HEK293 (cell line): ENCODE data around the gene AURKB.

Experiments used
- AEBP2 ChIP-seq: fragments of 450-650 bp; formaldehyde crosslinking; IDR thresholded peaks from 2 replicates; pipeline ENCODE4 v1.5.1; 2016; ENCODE audit warnings: missing biosample characterization, missing genetic modification characterization, borderline replicate concordance
- EGR2 ChIP-seq: fragments of 450-650 bp; formaldehyde crosslinking; IDR thresholded peaks from 2 replicates; pipeline ENCODE4 v1.5.1; 2016; ENCODE audit warnings: low read depth, missing biosample characterization, missing genetic modification characterization
- KLF10 ChIP-seq: fragments of 450-650 bp; IDR thresholded peaks from 2 replicates; pipeline ENCODE4 v1.5.1; 2018; ENCODE audit warnings: missing biosample characterization, mild to moderate bottlenecking, missing genetic modification characterization
- PATZ1 ChIP-seq: fragments of 450-650 bp; formaldehyde crosslinking; IDR thresholded peaks from 2 replicates; pipeline ENCODE4 v1.5.1; 2016; ENCODE audit warnings: missing biosample characterization, missing genetic modification characterization
- SCRT2 ChIP-seq: fragments of 450-650 bp; formaldehyde crosslinking; IDR thresholded peaks from 2 replicates; pipeline ENCODE4 v1.5.1; 2016; ENCODE audit warnings: missing biosample characterization, missing genetic modification characterization
- SETDB1 ChIP-seq: IDR thresholded peaks from one replicate; pipeline ENCODE4 v1.6.1; 2017; ENCODE audit warnings: mild to moderate bottlenecking, low read length, moderate library complexity, mixed read lengths; ENCODE audit not compliant: insufficient read length
- ZBTB8A ChIP-seq: fragments of 450-650 bp; formaldehyde crosslinking; IDR thresholded peaks from 2 replicates; pipeline ENCODE4 v1.5.1; 2016; ENCODE audit warnings: missing biosample characterization, missing genetic modification characterization
- ZNF121 ChIP-seq: fragments of 450-650 bp; formaldehyde crosslinking; IDR thresholded peaks from 2 replicates; pipeline ENCODE4 v1.5.1; 2016; ENCODE audit warnings: missing biosample characterization, missing genetic modification characterization
- ZNF174 ChIP-seq: fragments of 450-650 bp; formaldehyde crosslinking; IDR thresholded peaks from 2 replicates; pipeline ENCODE4 v1.5.0; 2017; ENCODE audit warnings: missing biosample characterization, mild to moderate bottlenecking, missing genetic modification characterization
- ZNF2 ChIP-seq: fragments of 450-650 bp; formaldehyde crosslinking; IDR thresholded peaks from 2 replicates; pipeline ENCODE4 v1.5.1; 2016; ENCODE audit warnings: missing biosample characterization, missing genetic modification characterization
- ZNF214 ChIP-seq: fragments of 450-650 bp; formaldehyde crosslinking; IDR thresholded peaks from 2 replicates; pipeline ENCODE4 v1.5.1; 2017; ENCODE audit warnings: missing biosample characterization, mild to moderate bottlenecking, missing genetic modification characterization, borderline replicate concordance
- ZNF24 ChIP-seq: fragments of 450-650 bp; formaldehyde crosslinking; IDR thresholded peaks from 2 replicates; pipeline ENCODE4 v1.5.1; 2016; ENCODE audit warnings: missing biosample characterization, missing genetic modification characterization
- ZNF350 ChIP-seq: fragments of 450-650 bp; formaldehyde crosslinking; IDR thresholded peaks from 2 replicates; pipeline ENCODE4 v1.5.0; 2017; ENCODE audit warnings: missing biosample characterization, mild to moderate bottlenecking, missing genetic modification characterization
- ZNF37A ChIP-seq: fragments of 450-650 bp; IDR thresholded peaks from 2 replicates; pipeline ENCODE4 v1.5.1; 2018; ENCODE audit warnings: missing biosample characterization, missing genetic modification characterization
- ZNF501 ChIP-seq: fragments of 450-650 bp; formaldehyde crosslinking; IDR thresholded peaks from 2 replicates; pipeline ENCODE4 v1.5.1; 2016; ENCODE audit warnings: missing biosample characterization, missing genetic modification characterization
- ZNF560 ChIP-seq: fragments of 450-650 bp; formaldehyde crosslinking; IDR thresholded peaks from 2 replicates; pipeline ENCODE4 v1.5.1; 2017; ENCODE audit warnings: missing biosample characterization, missing genetic modification characterization, borderline replicate concordance
- ZNF596 ChIP-seq: fragments of 450-650 bp; IDR thresholded peaks from 2 replicates; pipeline ENCODE4 v1.5.0; 2018; ENCODE audit warnings: missing biosample characterization, mild to moderate bottlenecking, missing genetic modification characterization, moderate library complexity
- ZNF621 ChIP-seq: fragments of 450-650 bp; formaldehyde crosslinking; IDR thresholded peaks from 2 replicates; pipeline ENCODE4 v1.5.1; 2017; ENCODE audit warnings: missing biosample characterization, missing genetic modification characterization
- ZNF654 ChIP-seq: fragments of 450-650 bp; formaldehyde crosslinking; IDR thresholded peaks from 2 replicates; pipeline ENCODE4 v1.5.1; 2016; ENCODE audit warnings: low read depth, missing biosample characterization, missing genetic modification characterization
- ZNF677 ChIP-seq: fragments of 450-650 bp; IDR thresholded peaks from 2 replicates; pipeline ENCODE4 v1.5.0; 2018; ENCODE audit warnings: missing biosample characterization, mild to moderate bottlenecking, missing genetic modification characterization, moderate library complexity
- ZNF701 ChIP-seq: fragments of 450-650 bp; formaldehyde crosslinking; IDR thresholded peaks from 2 replicates; pipeline ENCODE4 v1.5.1; 2016; ENCODE audit warnings: missing biosample characterization, missing genetic modification characterization
- ZNF76 ChIP-seq: fragments of 450-650 bp; formaldehyde crosslinking; IDR thresholded peaks from 2 replicates; pipeline ENCODE4; 2016; ENCODE audit warnings: low read depth, missing biosample characterization, missing genetic modification characterization, borderline replicate concordance
- TF ChIP-seq, protein P1 (sequence below): fragments of 450-650 bp; IDR thresholded peaks from 2 replicates; pipeline ENCODE4 v1.5.1; 2018; ENCODE audit warnings: missing biosample characterization, missing genetic modification characterization
- TF ChIP-seq, protein P2 (sequence below): fragments of 450-650 bp; formaldehyde crosslinking; IDR thresholded peaks from 2 replicates; pipeline ENCODE4 v1.5.1; 2017; ENCODE audit warnings: missing biosample characterization, missing genetic modification characterization
- TF ChIP-seq, protein P3 (sequence below): fragments of 450-650 bp; formaldehyde crosslinking; IDR thresholded peaks from 2 replicates; pipeline ENCODE4 v1.5.1; 2016; ENCODE audit warnings: missing biosample characterization, missing genetic modification characterization
- TF ChIP-seq, protein P4 (sequence below): fragments of 450-650 bp; formaldehyde crosslinking; IDR thresholded peaks from 2 replicates; pipeline ENCODE4 v1.5.1; 2016; ENCODE audit warnings: missing biosample characterization, missing genetic modification characterization

AURKB gene

DNA sequence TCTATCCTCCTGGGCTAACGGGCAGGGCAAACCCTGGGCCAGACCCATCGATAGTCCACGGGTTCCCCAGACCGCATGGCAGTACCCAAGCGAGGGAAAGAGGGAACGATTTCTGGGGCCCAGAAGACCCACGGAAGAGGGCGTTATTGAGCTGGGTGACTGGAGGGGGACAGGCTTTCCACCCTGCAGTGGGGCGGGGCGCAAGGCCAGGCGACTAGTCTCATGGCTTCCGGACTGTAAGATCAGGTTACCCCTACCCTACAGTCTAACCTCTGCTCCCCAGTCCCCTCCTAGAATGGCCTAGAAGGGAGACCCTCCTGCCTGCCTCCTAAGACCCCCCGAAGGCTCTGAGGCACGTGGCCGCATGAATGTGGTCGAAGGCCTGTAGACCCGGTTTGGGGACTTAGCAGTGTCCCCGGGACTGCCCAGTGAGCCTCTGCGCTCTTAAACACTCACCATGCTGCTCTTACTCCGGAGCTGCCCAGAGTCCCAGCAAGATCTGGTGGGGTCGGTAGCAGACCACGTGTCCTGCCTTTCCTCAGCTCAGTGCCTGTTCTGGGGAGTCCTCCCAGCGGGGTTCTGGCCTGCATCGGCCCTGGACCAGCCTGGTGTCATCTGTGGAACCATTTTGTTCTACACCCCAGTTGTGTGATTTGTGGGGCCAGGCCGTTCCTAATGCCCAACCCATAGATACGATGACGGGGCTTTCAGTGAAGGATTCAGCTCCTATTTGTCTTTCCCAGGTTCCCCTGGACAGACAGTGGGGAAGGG, 13.2 kb upstream of the AURKB start (continued):
- TF ChIP-seq ZNF701 (tag by site-specific recombination) (no peak), SCRT2 (tag by site-specific recombination) (no peak), ZNF174 (tag by site-specific recombination) (no peak), ZNF501 (tag by site-specific recombination) (no peak; the same call in 1 of the 2 replicates), PATZ1 (tag by site-specific recombination) (peak; percentile 47), ZNF121 (tag by site-specific recombination) (no peak), ZNF596 (tag by site-specific recombination) (no peak), ZNF24 (tag by site-specific recombination) (no peak), AEBP2 (tag by site-specific recombination) (no peak), ZNF677 (tag by site-specific recombination) (no peak), ZBTB8A (tag by site-specific recombination) (peak; percentile 75), ZNF350 (tag by site-specific recombination) (no peak), ZNF37A (no peak), ZNF654 (tag by site-specific recombination) (no peak), ZNF2 (tag by site-specific recombination) (no peak; the same call in 1 of the 2 replicates), SETDB1 (no peak), ZNF214 (tag by site-specific recombination) (no peak), KLF10 (tag by site-specific recombination) (no peak), ZNF621 (tag by site-specific recombination) (no peak), ZNF560 (no peak), EGR2 (tag by site-specific recombination) (no peak), ZNF76 (tag by site-specific recombination) (0 out of 2 replicates have a peak, but pooled peaks have one; percentile 6)
- TF ChIP-seq, protein P1, sequence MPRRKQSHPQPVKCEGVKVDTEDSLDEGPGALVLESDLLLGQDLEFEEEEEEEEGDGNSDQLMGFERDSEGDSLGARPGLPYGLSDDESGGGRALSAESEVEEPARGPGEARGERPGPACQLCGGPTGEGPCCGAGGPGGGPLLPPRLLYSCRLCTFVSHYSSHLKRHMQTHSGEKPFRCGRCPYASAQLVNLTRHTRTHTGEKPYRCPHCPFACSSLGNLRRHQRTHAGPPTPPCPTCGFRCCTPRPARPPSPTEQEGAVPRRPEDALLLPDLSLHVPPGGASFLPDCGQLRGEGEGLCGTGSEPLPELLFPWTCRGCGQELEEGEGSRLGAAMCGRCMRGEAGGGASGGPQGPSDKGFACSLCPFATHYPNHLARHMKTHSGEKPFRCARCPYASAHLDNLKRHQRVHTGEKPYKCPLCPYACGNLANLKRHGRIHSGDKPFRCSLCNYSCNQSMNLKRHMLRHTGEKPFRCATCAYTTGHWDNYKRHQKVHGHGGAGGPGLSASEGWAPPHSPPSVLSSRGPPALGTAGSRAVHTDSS (tag by site-specific recombination) = no peak
- TF ChIP-seq, protein P2, sequence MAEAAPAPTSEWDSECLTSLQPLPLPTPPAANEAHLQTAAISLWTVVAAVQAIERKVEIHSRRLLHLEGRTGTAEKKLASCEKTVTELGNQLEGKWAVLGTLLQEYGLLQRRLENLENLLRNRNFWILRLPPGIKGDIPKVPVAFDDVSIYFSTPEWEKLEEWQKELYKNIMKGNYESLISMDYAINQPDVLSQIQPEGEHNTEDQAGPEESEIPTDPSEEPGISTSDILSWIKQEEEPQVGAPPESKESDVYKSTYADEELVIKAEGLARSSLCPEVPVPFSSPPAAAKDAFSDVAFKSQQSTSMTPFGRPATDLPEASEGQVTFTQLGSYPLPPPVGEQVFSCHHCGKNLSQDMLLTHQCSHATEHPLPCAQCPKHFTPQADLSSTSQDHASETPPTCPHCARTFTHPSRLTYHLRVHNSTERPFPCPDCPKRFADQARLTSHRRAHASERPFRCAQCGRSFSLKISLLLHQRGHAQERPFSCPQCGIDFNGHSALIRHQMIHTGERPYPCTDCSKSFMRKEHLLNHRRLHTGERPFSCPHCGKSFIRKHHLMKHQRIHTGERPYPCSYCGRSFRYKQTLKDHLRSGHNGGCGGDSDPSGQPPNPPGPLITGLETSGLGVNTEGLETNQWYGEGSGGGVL (tag by site-specific recombination) = peak; percentile 32; the same call in 1 of the 2 replicates
- TF ChIP-seq, protein P3, sequence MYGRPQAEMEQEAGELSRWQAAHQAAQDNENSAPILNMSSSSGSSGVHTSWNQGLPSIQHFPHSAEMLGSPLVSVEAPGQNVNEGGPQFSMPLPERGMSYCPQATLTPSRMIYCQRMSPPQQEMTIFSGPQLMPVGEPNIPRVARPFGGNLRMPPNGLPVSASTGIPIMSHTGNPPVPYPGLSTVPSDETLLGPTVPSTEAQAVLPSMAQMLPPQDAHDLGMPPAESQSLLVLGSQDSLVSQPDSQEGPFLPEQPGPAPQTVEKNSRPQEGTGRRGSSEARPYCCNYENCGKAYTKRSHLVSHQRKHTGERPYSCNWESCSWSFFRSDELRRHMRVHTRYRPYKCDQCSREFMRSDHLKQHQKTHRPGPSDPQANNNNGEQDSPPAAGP (tag by site-specific recombination) = no peak
- TF ChIP-seq, protein P4, sequence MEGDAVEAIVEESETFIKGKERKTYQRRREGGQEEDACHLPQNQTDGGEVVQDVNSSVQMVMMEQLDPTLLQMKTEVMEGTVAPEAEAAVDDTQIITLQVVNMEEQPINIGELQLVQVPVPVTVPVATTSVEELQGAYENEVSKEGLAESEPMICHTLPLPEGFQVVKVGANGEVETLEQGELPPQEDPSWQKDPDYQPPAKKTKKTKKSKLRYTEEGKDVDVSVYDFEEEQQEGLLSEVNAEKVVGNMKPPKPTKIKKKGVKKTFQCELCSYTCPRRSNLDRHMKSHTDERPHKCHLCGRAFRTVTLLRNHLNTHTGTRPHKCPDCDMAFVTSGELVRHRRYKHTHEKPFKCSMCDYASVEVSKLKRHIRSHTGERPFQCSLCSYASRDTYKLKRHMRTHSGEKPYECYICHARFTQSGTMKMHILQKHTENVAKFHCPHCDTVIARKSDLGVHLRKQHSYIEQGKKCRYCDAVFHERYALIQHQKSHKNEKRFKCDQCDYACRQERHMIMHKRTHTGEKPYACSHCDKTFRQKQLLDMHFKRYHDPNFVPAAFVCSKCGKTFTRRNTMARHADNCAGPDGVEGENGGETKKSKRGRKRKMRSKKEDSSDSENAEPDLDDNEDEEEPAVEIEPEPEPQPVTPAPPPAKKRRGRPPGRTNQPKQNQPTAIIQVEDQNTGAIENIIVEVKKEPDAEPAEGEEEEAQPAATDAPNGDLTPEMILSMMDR (tag by site-specific recombination) = peak; percentile 82
